HTR-8/SVneo (cell line): ENCODE results near the gene ATP11C.
"Not testable (repeated sequence)": the region's sequence is repeated elsewhere in the genome, so short reads cannot be mapped to it uniquely, and the experiment has no call there.

Experiments
- DNase-seq: peaks from one replicate; pipeline ENCODE4 v3.0.0; 2011; ENCODE audit warnings: low spot score, mixed read lengths; ENCODE audit not compliant: insufficient read length
- FAIRE-seq: peaks from 2 replicates; lab custom pipeline; 2011; peaks lifted over from hg19 to GRCh38; lab: Jason Lieb, UNC

ATP11C gene

DNA sequence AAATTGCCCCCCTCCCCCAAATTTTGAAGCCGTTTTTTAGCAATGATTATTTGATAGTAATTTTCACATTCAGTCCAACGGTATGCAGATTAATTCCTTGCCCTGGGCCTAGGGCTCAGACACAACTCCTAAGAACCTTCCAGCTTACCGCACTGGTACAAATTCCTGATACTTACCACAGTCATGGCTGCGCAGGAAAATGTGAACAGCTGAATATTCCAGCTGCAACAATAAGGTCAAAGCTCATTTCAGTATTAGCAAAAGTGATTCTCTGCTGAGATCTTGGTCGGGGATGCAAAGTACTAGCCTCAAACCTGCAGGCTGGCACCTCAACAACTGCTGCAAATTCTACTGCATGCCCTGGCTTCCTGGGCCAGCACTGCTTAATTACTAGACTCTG is 3.0 kb downstream of the ATP11C start:
- no peak for DNase-seq
- no peak for FAIRE-seq

DNA sequence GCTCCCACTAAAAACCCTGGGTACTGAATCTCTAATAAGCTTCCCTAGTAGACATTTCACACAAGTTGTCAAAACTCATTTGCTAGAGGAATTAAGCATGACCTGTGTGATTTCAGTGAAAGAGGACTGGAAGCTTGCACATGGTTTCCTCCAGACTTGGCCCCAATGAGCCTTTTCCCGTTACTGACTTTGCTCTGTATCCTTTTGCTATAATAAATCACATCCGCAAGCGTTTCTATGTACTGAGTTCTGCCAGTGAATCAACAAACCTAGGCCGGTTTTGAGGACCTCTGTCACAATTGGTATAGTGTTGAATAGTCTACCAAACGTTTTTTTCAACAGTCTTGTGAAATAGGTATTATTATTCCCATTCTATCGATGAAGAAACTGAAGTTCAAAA is 8.2 kb downstream of the ATP11C start:
- DNase-seq = no peak
- no peak for FAIRE-seq

DNA sequence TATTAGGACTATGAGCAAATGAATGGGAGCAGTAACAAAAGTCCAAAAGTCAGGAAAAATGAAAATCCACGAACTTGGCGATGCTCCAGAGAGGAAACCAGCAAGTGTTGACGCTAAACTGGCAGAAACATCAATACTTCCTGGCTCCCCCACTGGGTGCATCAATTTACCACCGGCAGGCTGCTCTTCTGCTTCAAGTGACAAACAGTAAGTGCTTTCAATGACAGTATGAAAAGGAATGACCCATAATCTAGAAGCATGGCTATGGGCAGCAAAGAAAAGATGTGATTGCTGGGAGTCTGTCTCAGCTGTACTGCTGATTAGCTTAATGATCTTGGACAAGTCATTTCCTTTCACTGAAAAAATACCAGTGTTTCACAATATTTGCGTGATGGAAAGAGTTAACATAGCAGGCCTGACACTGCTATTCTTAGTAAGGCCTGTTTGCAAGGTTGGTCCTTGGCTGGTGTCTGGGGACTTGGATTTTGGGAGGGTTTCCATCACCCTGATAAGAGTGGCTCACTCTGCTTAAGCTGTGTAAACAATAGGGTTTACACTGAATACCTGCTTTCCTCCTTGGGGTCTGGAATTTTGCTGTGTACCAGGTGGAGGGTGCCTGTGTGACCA is 8.7 kb downstream of the ATP11C start:
- FAIRE-seq (no peak), DNase-seq (no peak)

- FAIRE-seq, DNase-seq: not testable (repeated sequence)
These were observed 11.7 kb downstream of the ATP11C start for GRCh38 chrX:139921142-139921541.

- FAIRE-seq (no peak), DNase-seq (no peak)
These were observed 12.5 kb downstream of the ATP11C start for GRCh38 chrX:139920316-139920715.

- FAIRE-seq (no peak), DNase-seq (no peak)
These were observed 18.4 kb downstream of the ATP11C start for GRCh38 chrX:139914421-139914820.

DNA sequence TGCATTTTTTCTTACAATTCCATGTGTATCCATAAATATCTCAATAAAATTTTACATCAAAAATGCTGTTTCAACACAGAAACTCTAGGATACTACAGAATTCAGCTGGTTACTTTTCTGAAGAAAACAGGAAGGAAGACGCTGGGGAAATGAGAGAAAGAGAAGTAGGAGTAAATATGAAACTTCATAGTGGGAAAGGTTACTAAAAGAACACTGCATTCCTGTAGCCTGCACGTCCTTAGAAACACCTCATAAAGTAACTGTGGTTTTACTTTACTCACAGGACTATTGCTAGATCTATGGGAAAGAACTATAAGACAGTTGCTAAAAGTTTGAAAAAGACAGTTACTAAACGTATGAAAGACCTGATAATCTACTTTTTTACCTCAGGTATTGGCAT is 23.1 kb downstream of the ATP11C start:
- DNase-seq = no peak
- FAIRE-seq = no peak

DNA sequence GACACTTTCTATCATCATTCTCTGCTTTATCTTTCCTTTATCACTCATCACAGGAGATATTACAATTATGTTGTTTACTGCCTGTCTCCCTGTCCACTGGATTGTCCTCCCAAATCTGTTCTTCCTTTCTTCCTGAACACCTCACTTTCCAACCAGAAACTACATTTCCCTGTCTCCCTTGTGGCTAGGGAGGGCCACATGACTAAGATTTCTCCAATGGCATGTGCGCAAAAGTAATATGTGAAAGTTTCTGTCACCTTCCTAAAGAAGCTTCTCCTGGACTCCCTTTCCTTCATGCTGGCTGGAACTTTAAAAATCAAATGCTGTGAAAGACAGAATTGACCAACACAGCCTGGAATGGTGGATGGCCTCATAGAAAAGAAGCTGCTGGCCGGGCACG is 25.8 kb downstream of the ATP11C start:
- no peak for FAIRE-seq
- no peak for DNase-seq

DNA sequence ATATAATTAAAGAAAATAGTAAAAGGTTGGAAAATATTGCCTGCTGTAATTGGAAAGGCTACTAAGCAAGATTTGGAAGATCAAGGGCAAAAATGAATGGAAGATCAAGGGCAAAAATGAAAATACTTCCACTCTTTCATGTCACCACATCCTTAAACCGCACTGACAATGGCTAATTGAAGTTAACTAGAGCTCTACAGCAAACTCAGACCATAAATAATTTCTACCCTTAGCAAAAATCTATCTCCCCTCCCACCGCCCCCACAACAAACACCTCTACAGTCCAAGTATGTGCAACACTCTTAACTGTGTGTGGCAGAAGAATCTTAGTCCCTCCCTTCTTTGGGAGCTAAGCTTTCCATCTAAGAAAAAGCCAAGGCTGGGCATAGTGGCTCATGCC is 27.1 kb downstream of the ATP11C start:
- FAIRE-seq (no peak), DNase-seq (no peak)

- DNase-seq (no peak), FAIRE-seq (no peak)
These were observed 27.8 kb downstream of the ATP11C start for GRCh38 chrX:139905051-139905450.

GRCh38 chrX:139903210-139903609 is 29.6 kb downstream of the ATP11C start:
- DNase-seq (no peak), FAIRE-seq (no peak)

DNA sequence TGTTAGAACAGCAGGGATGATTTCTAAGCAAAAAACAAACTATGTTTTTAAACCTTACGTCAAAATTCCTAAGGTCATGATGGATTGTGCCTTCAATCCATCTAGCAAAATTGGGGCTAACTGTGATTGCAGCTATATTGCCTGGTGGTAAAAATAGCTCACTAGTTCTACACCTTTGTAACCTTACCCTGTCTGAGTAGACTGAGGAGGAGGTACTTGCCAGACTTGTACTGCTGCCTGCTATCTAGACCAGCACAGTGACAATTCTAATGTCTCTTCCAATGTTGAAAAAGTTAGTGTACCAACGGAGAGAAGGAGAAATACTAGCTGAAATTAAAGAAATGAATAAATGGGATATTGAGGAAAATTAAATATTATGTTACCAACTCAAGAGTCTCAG is 30.3 kb downstream of the ATP11C start:
- FAIRE-seq (no peak), DNase-seq (no peak)

- DNase-seq (no peak), FAIRE-seq (no peak)
These were observed 34.5 kb downstream of the ATP11C start for GRCh38 chrX:139898334-139898733.

DNA sequence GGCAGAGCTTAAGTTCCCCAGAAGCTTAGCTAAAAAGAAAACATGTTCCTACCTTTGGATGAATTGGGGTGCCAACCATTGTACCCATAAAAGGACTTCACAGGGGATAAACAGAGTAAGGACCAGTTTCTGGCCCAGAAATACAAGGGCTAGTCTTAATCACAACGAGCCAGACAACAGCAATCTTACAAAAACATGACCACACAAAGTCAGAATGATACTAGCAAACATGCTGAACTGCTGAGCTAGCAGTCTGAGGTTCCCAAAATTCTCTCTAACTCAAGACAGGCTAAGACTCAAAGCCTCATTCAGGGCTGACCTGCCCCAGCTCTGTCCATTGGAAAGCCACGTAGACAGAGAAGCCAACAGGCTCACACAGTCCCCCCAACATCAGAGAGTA is 40.3 kb downstream of the ATP11C start:
- no peak for DNase-seq
- FAIRE-seq = no peak

DNA sequence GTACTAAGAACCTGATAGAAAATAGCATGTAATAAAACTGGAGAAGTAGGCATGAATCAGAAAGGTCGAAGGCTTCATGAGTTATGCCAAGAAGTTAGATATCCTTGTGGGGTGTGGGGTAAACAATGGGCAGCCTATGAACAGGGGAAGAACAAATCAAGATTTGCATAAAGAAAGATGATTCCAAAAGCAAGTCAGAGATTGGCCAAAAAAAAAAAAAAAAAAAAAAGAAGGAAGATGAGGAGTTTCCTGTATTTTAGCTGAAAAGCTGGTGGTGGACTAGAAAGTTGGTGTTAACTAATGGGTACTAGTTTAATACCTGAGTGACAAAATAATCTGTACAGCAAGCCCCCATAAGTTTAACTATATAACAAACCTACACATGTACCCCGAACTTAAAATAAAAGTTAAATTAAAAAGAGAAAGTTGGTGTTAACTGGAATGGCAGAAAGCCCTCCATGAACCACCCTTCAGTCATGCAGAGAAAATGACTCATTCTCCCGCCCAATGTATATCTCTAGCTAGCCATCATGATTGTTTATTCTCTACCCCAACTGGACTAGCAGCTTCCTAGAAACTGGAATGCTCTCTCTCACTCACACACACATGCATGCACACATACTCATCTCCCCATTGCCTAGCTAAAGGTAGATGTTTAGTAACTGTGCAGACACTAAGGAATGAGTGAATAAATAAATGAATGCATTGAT is 41.7 kb downstream of the ATP11C start:
- no peak for FAIRE-seq
- no peak for DNase-seq

DNA sequence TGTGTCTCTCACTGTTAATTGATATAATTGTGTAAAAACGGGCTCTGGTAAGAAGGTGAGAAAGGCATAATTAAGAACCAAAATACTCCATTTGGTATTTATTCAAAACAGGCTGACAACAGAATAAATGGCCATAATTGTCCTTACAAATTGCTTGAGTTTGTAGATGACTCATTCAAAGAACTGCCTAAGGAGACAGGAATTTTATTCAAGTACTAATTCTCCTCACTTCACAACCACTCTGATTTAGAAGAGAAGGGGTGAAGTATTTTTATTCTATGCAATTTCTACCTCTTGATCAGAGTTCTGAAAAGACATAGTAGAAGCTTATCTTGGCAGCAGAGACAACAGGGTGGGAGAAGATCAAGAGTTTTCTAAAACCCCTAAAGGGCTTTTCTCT is 43.1 kb downstream of the ATP11C start:
- FAIRE-seq = no peak
- no peak for DNase-seq

GRCh38 chrX:139883984-139884383 is 48.9 kb downstream of the ATP11C start:
- FAIRE-seq (no peak), DNase-seq (no peak)

- FAIRE-seq (no peak), DNase-seq (no peak)
These were observed 50.6 kb downstream of the ATP11C start for GRCh38 chrX:139882299-139882698.

DNA sequence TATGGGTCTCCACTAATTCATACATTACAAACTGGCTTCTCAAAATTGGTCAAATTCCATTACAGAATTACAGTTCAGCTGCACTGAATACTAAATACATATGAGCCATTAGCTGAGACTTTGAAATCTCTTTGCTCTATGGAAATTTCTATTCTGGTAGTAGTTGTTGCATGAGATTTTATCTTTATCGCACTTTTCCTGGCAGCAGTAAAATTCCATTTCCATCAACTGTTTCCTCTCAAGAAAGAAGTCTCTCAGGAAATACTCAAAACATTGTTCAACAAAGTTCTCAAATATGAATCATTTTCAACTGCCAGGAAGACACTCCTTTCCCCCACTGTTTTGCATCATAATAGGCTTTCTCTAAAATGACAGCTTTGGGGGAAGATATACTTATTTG is 51.3 kb downstream of the ATP11C start:
- FAIRE-seq (no peak), DNase-seq (no peak)

DNA sequence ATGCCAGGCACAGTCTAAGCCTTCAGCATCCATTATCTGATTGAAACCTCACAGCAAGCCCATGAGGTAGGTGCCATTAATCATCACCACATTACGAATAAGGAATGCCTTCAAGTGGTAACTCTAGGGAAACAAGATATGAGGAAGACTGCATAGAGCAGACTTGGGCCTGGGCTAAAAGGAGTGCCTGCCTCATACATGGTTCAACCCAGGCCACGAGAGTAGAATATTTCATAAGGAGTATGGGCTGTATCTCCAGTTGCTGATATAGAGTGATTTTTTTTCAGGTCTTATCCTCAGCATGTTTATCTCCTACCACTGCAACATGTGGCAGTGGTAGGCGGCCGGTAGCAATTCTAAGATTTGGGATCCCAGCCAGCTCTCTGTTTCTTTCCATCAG is 51.7 kb downstream of the ATP11C start:
- no peak for DNase-seq
- no peak for FAIRE-seq

- FAIRE-seq = no peak
These were observed 55.0 kb downstream of the ATP11C start for GRCh38 chrX:139877710-139878414.

GRCh38 chrX:139875841-139876240 is 57.0 kb downstream of the ATP11C start:
- FAIRE-seq = no peak
- no peak for DNase-seq

More at GRCh38 chrX:139877710-139878414, 55.0 kb downstream of the ATP11C start:
- no peak for DNase-seq
